Measurements from ENCODE around the gene PJVK. TPM values are rescaled to one million over a fixed set of nuclear protein-coding genes. Genes with fewer than 3 reads are reported as not detected.

Gene PJVK
- total and polyA plus RNA-seq, 10 of the 15 experiments (the other 5 are each of a cell fraction or from before 2014, with no cell fraction given): 1.8 to 6.8 (median 3.2) TPM

- ChIA-PET RAD21 (ENCODE audit: unreplicated experiment) (no interaction called here), SMC1A (ENCODE audit: uncharacterized antibody, unreplicated experiment) (interaction anchor here (0.7 kb wide), 1 partner anchor 1956 kb away, joined by 3 read pairs; no protein-coding TSS in a partner anchor), POLR2A (no interaction called here), CTCF (interaction anchor here (0.8 kb wide), 1 partner anchor 14 kb away, joined by 3 read pairs; no protein-coding TSS in a partner anchor)
- Histone ChIP-seq H3K9ac (ENCODE audit: control insufficient read depth, insufficient read depth, low read length) (no peak overlapping the region), H4K20me1 (ENCODE audit: control insufficient read depth, insufficient read depth) (no peaks in the 10 kb centered on the region), H2AFZ (ENCODE audit: control insufficient read depth, low read depth, low read length) (no peak overlapping the region), H3K4me3 (no peak overlapping the region), H3K4me1 (ENCODE audit: control insufficient read depth, insufficient read depth, low read length) (no peaks in the 10 kb centered on the region), H3K4me2 (ENCODE audit: control insufficient read depth, insufficient read depth) (no peak overlapping the region), H3K79me2 (ENCODE audit: control insufficient read depth, insufficient read depth, low read length) (no peaks in the 10 kb centered on the region), H3K27me3 (replicated peaks in 1 of 2; ENCODE audit: control insufficient read depth in 2 of 2, insufficient read depth in 2 of 2, low read length in 1 of 2) (no peaks in the 10 kb centered on the region), H3K9me3 (replicated peaks; ENCODE audit: control insufficient read depth, insufficient read depth, low read length) (no peaks in the 10 kb centered on the region), H3K27ac (ENCODE audit: control insufficient read depth, insufficient read depth) (no peak overlapping the region), H3K36me3 (ENCODE audit: control insufficient read depth in 2 of 2, insufficient read depth in 2 of 2, low read length in 1 of 2) (peaks cover 6 to 17% of the 10 kb centered on the region in 2 experiments)
- WGBS (ENCODE audit: insufficient coverage, insufficient replicate concordance, low lambda C conversion rate, missing lambda C conversion rate): 96% methylated on average over 6 of the region's 6 CpGs
- TF ChIP-seq ZNF622 (IDR thresholded peaks at IDR 0.05) (no peak), DPF2 (IDR thresholded peaks at IDR 0.05) (no peak), CREM (IDR thresholded peaks at IDR 0.05; ENCODE audit: low read depth) (no peak)
- intact Hi-C loops (cut with micrococcal nuclease; ENCODE audit: unreplicated experiment): no loop called here
- BruUV-seq (replicated peaks): no TSS peak
- no peak for ATAC-seq
- no peak for DNase-seq (ENCODE audit: low read depth, low spot score)
- in situ Hi-C loops (cut with MboI): no loop called here
- no peak for FAIRE-seq
These were observed 40.4 kb downstream of the PJVK start for GRCh38 chr2:178491612-178492011.

- no TSS peak for BruUV-seq (replicated peaks)
- Histone ChIP-seq H2AFZ (ENCODE audit: control insufficient read depth, low read depth, low read length) (no peak overlapping the region), H3K79me2 (ENCODE audit: control insufficient read depth, insufficient read depth, low read length) (no peaks in the 10 kb centered on the region), H3K4me3 (no peak overlapping the region), H4K20me1 (ENCODE audit: control insufficient read depth, insufficient read depth) (no peaks in the 10 kb centered on the region), H3K9me3 (replicated peaks; ENCODE audit: control insufficient read depth, insufficient read depth, low read length) (no peaks in the 10 kb centered on the region), H3K4me2 (ENCODE audit: control insufficient read depth, insufficient read depth) (no peak overlapping the region), H3K4me1 (ENCODE audit: control insufficient read depth, insufficient read depth, low read length) (no peaks in the 10 kb centered on the region), H3K27ac (ENCODE audit: control insufficient read depth, insufficient read depth) (no peak overlapping the region), H3K9ac (ENCODE audit: control insufficient read depth, insufficient read depth, low read length) (no peak overlapping the region), H3K27me3 (replicated peaks in 1 of 2; ENCODE audit: control insufficient read depth in 2 of 2, insufficient read depth in 2 of 2, low read length in 1 of 2) (no peaks in the 10 kb centered on the region), H3K36me3 (ENCODE audit: control insufficient read depth in 2 of 2, insufficient read depth in 2 of 2, low read length in 1 of 2) (peaks cover 6 to 29% of the 10 kb centered on the region in 2 experiments)
- intact Hi-C loops (cut with micrococcal nuclease; ENCODE audit: unreplicated experiment) (no loop called here), in situ Hi-C loops (cut with MboI) (no loop called here)
- ChIA-PET POLR2A (interaction anchor here (0.8 to 1.6 kb wide), 2 partner anchors 17 to 171 kb away, joined by 3 read pairs; no protein-coding TSS in a partner anchor), SMC1A (ENCODE audit: uncharacterized antibody, unreplicated experiment) (interaction anchor here (0.6 to 2.9 kb wide), 4 partner anchors 11 to 379 kb away, joined by 3 to 8 read pairs (median 4); no protein-coding TSS in a partner anchor), CTCF (interaction anchor here (0.7 to 2.4 kb wide), 6 partner anchors 9 to 204 kb away, joined by 3 to 6 read pairs (median 3); partner anchors contain the start of gene PLEKHA3), RAD21 (ENCODE audit: unreplicated experiment) (interaction anchor here (0.6 to 1.0 kb wide), 2 partner anchors 25 to 41 kb away, joined by 3 to 4 read pairs; no protein-coding TSS in a partner anchor)
- DNase-seq (ENCODE audit: low read depth, low spot score): no peak
- WGBS (ENCODE audit: insufficient coverage, insufficient replicate concordance, low lambda C conversion rate, missing lambda C conversion rate): 66% methylated on average over 4 of the region's 4 CpGs
- no peak for FAIRE-seq
- TF ChIP-seq EGR1 (IDR thresholded peaks at IDR 0.05; ENCODE audit: borderline replicate concordance in 1 of 2, low read depth in 2 of 2, low read length in 2 of 2): no peak
- TF ChIP-seq, protein P1, sequence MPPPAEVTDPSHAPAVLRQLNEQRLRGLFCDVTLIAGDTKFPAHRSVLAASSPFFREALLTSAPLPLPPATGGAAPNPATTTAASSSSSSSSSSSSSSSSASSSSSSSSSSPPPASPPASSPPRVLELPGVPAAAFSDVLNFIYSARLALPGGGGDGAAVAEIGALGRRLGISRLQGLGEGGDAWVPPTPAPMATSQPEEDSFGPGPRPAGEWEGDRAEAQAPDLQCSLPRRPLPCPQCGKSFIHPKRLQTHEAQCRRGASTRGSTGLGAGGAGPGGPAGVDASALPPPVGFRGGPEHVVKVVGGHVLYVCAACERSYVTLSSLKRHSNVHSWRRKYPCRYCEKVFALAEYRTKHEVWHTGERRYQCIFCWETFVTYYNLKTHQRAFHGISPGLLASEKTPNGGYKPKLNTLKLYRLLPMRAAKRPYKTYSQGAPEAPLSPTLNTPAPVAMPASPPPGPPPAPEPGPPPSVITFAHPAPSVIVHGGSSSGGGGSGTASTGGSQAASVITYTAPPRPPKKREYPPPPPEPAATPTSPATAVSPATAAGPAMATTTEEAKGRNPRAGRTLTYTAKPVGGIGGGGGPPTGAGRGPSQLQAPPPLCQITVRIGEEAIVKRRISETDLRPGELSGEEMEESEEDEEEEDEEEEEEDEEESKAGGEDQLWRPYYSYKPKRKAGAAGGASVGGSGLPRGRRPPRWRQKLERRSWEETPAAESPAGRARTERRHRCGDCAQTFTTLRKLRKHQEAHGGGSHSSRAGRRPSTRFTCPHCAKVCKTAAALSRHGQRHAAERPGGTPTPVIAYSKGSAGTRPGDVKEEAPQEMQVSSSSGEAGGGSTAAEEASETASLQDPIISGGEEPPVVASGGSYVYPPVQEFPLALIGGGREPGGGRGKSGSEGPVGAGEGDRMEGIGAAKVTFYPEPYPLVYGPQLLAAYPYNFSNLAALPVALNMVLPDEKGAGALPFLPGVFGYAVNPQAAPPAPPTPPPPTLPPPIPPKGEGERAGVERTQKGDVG (CRISPR knock-in tag; IDR thresholded peaks at IDR 0.05): no peak
- ATAC-seq: no peak
These were observed 44.9 kb downstream of the PJVK start for GRCh38 chr2:178496049-178496448.
